GM13977 (cell line): ENCODE data around the gene CFP.

Source experiments
- DNase-seq: peaks from one replicate; pipeline ENCODE4 v3.0.0; 2012; ENCODE audit warnings: low spot score
- in situ Hi-C: fragments of 300-500 bp; cut with MboI; formaldehyde crosslinking; loops from one replicate; pipeline ENCODE4 v1.12.0; 2022; ENCODE audit warnings: low sequenced_read_pairs, low pct_unique_long_range_greater_than_20kb, mixed read lengths, inconsistent platforms; ENCODE audit not compliant: unreplicated experiment
- TF ChIP-seq, protein P1 (sequence below): IDR thresholded peaks from 2 replicates; pipeline ENCODE4 v1.5.1; 2012; ENCODE audit warnings: mild to moderate bottlenecking, control low read depth; ENCODE audit not compliant: insufficient read depth; ENCODE audit errors: extremely low read depth, missing control alignments

CFP gene

DNA sequence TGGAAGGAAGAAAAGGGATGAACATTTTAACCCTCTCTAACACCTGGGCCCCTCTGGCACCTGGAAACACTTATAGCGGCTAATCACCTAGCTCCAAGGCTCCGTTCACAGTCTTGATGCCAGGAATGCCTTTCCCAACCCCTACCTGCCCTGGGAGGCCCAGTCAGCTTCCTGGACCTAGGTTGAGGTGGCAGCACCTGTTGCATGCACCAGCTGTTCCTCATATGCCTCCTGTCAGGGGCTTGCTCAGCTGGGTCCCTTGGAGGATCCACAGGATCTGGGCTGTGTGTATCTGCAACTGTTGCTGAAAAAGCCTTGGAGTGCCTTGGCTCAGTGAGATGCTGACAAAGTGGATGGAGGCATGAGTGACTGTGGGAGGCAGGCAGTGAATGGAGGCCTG lies 4.4 kb downstream of the CFP start:
- DNase-seq, result no peak
- in situ Hi-C loops, result no loop called here
- TF ChIP-seq, protein P1, sequence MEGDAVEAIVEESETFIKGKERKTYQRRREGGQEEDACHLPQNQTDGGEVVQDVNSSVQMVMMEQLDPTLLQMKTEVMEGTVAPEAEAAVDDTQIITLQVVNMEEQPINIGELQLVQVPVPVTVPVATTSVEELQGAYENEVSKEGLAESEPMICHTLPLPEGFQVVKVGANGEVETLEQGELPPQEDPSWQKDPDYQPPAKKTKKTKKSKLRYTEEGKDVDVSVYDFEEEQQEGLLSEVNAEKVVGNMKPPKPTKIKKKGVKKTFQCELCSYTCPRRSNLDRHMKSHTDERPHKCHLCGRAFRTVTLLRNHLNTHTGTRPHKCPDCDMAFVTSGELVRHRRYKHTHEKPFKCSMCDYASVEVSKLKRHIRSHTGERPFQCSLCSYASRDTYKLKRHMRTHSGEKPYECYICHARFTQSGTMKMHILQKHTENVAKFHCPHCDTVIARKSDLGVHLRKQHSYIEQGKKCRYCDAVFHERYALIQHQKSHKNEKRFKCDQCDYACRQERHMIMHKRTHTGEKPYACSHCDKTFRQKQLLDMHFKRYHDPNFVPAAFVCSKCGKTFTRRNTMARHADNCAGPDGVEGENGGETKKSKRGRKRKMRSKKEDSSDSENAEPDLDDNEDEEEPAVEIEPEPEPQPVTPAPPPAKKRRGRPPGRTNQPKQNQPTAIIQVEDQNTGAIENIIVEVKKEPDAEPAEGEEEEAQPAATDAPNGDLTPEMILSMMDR, result no peak

GRCh38 chrX:47623540-47624027 lies 6.1 kb downstream of the CFP start:
- in situ Hi-C loops, result no loop called here
- TF ChIP-seq, protein P1, result no peak
- DNase-seq, result peak; percentile 68

DNA sequence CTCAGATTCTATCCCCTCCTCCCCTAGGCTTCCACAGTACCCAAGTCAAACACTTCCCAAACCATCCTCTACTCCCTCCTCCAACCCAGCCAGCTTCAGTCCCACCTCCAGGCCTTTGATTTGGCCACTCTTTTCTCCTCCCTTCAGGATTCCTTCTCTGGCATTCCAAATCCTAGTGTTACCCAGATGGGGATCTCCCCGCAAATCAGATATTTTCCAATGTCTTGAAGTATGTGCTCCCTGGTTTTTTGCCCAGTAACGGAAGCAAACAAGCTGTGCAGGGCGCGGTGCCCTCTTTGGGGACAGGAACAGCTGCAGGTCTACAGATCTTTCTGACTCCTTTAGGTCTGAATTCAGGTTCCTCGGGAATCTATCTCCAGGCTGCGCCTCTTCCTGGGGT lies 7.9 kb downstream of the CFP start:
- in situ Hi-C loops, result no loop called here
- no peak for DNase-seq
- TF ChIP-seq, protein P1, result no peak

- TF ChIP-seq, protein P1, result no peak
- DNase-seq, result no peak
- in situ Hi-C loops, result no loop called here
Observed at GRCh38 chrX:47620303-47620685, 9.4 kb downstream of the CFP start.

- DNase-seq, result peak; percentile 94
- TF ChIP-seq, protein P1, result peak; percentile 51
- in situ Hi-C loops, result no loop called here
Observed at GRCh38 chrX:47619486-47620302, 10.0 kb downstream of the CFP start, which contains the start of gene SYN1. SYN1 (minus strand) TSS chrX:47619857; CDS start chrX:47619728, 129 bp downstream.

DNA sequence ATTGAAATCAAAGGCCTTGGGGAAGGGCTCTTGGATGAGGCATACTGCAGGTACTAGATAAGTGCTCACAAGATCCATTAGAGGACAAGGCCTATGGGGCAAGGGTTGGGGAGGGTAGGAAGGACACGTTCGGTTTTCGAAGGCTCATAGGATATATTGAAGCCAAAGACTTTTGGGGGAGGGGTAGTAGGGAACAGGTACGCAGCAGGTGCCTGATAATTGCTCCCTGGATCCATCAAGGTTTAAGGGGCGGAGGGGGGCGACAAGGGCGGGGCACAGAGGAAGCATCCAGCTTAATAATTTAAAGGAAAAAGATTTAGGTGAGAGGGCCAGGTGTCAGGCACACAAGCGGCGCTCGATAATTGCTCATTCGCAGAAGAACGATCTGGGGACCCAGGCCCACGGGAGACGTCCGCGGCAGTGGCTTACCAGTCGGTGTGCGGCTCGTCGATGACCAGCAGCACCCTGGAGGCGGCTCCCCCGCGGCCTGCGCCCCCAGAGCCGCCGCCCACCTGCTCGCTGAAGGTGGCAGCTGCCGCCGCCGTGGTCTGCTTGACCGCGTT lies 10.7 kb downstream of the CFP start:
- TF ChIP-seq, protein P1, result no peak
- no peak for DNase-seq
- in situ Hi-C loops, result no loop called here
